ENCODE data around the gene CELF6. TPM values are rescaled to one million over a fixed set of nuclear protein-coding genes. Genes with fewer than 3 reads are reported as not detected.

Gene CELF6
- total and polyA plus RNA-seq, 2 experiments from 2014 or later: 0.76 to 1.3 TPM

GRCh38 chr15:72344602-72345001, 24.6 kb upstream of the CELF6 start:
- Histone ChIP-seq H3K4me3 (no peak overlapping the region), H3K27ac (no peak overlapping the region), H3K4me1 (ENCODE audit: low read depth) (no peaks in the 10 kb centered on the region), H3K27me3 (no peaks in the 10 kb centered on the region), H3K9me3 (ENCODE audit: low read depth) (no peaks in the 10 kb centered on the region), H3K36me3 (peaks cover 40% of the 10 kb centered on the region)
- DNase-seq (ENCODE audit: low read depth in 1 of 2, low spot score in 1 of 2): no peak
- no peak for TF ChIP-seq CTCF (IDR thresholded peaks at IDR 0.05; ENCODE audit: low read depth, low read length)

- Histone ChIP-seq H3K9me3 (ENCODE audit: low read depth) (no peaks in the 10 kb centered on the region), H3K4me3 (no peak overlapping the region), H3K4me1 (ENCODE audit: low read depth) (no peaks in the 10 kb centered on the region), H3K36me3 (peaks cover 23% of the 10 kb centered on the region), H3K27me3 (no peaks in the 10 kb centered on the region), H3K27ac (no peak overlapping the region)
- TF ChIP-seq CTCF (IDR thresholded peaks at IDR 0.05; ENCODE audit: low read depth, low read length): peak; percentile 37
- DNase-seq (ENCODE audit: low read depth in 1 of 2, low spot score in 1 of 2): peak; percentile 27 to 40
These were observed 22.4 kb upstream of the CELF6 start for GRCh38 chr15:72342385-72342784.

- Histone ChIP-seq H3K4me1 (ENCODE audit: low read depth) (no peaks in the 10 kb centered on the region), H3K9me3 (ENCODE audit: low read depth) (no peaks in the 10 kb centered on the region), H3K27me3 (no peaks in the 10 kb centered on the region), H3K4me3 (no peak overlapping the region), H3K36me3 (peaks cover 18% of the 10 kb centered on the region), H3K27ac (no peak overlapping the region)
- TF ChIP-seq CTCF (IDR thresholded peaks at IDR 0.05; ENCODE audit: low read depth, low read length): peak; percentile 26
- peak; percentile 19 to 63 for DNase-seq (ENCODE audit: low read depth in 1 of 2, low spot score in 1 of 2)
These were observed 21.4 kb upstream of the CELF6 start for GRCh38 chr15:72341361-72341760.

GRCh38 chr15:72340366-72340765, 20.4 kb upstream of the CELF6 start:
- no peaks in the 10 kb centered on the region for H3K4me1 ChIP-seq (ENCODE audit: low read depth)
- peak in 1 of 2 donors; percentile 33 for DNase-seq (ENCODE audit: low read depth in 1 of 2, low spot score in 1 of 2)
- H3K4me3 ChIP-seq: no peak overlapping the region
- no peaks in the 10 kb centered on the region for H3K27me3 ChIP-seq
- peaks cover 8% of the 10 kb centered on the region for H3K36me3 ChIP-seq
- TF ChIP-seq CTCF (IDR thresholded peaks at IDR 0.05; ENCODE audit: low read depth, low read length): no peak
- H3K27ac ChIP-seq: no peak overlapping the region
- no peaks in the 10 kb centered on the region for H3K9me3 ChIP-seq (ENCODE audit: low read depth)

- Histone ChIP-seq H3K9me3 (ENCODE audit: low read depth) (no peaks in the 10 kb centered on the region), H3K27ac (no peak overlapping the region), H3K4me3 (no peak overlapping the region), H3K4me1 (ENCODE audit: low read depth) (no peaks in the 10 kb centered on the region), H3K36me3 (peaks cover 3% of the 10 kb centered on the region), H3K27me3 (no peaks in the 10 kb centered on the region)
- DNase-seq (ENCODE audit: low read depth in 1 of 2, low spot score in 1 of 2): peak in 1 of 2 donors; percentile 92
- TF ChIP-seq CTCF (IDR thresholded peaks at IDR 0.05; ENCODE audit: low read depth, low read length): no peak
These were observed 19.8 kb upstream of the CELF6 start for GRCh38 chr15:72339777-72340177.
